Measurements from ENCODE around the gene GAPDHS. TPM values are rescaled to one million over a fixed set of nuclear protein-coding genes. Genes with fewer than 3 reads are reported as not detected.
A peak's percentile ranks its signal among the peaks of the same experiment; 100 is the strongest.

Gene GAPDHS
- total and polyA plus RNA-seq, 2 of the 13 experiments (the other 11 are each of a cell fraction or from before 2014, with no cell fraction given): not detected

DNA sequence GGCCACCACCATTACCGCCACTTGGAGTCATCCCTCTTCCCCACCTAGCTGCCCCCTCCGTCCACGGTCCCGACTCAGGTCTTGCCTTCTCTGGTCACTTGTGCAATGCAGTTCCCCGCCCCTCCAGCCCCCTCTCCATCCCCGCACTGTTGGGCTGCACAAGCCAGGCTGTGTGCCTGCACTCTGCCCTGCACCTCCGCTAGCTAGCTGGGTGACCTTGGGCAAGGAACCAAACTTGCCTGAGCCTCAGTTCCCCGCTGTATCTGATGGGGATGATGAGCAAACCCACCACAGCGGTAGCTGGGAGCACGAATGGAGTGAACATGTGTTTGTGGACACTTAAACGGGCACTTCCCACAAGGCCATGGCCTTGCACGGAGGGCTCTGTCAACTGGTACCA is 6.6 kb downstream of the GAPDHS start (continued):
- TF ChIP-seq POGK (CRISPR knock-in tag; conservative IDR thresholded peaks at IDR 0.05): no peak
- peak; percentile 60 for TF ChIP-seq ZNF263 (CRISPR knock-in tag; IDR thresholded peaks at IDR 0.05)
- TF ChIP-seq, protein P1, sequence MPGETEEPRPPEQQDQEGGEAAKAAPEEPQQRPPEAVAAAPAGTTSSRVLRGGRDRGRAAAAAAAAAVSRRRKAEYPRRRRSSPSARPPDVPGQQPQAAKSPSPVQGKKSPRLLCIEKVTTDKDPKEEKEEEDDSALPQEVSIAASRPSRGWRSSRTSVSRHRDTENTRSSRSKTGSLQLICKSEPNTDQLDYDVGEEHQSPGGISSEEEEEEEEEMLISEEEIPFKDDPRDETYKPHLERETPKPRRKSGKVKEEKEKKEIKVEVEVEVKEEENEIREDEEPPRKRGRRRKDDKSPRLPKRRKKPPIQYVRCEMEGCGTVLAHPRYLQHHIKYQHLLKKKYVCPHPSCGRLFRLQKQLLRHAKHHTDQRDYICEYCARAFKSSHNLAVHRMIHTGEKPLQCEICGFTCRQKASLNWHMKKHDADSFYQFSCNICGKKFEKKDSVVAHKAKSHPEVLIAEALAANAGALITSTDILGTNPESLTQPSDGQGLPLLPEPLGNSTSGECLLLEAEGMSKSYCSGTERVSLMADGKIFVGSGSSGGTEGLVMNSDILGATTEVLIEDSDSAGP (CRISPR knock-in tag; IDR thresholded peaks at IDR 0.05; ENCODE audit: borderline replicate concordance): peak; percentile 36; the same call in 1 of the 2 replicates
- TF ChIP-seq ZNF687 (CRISPR knock-in tag; IDR thresholded peaks at IDR 0.05): peak; percentile 63
- TF ChIP-seq ZBTB7A (CRISPR knock-in tag; IDR thresholded peaks at IDR 0.05): 0 out of 2 replicates have a peak, but pooled peaks have one; percentile 47
- TF ChIP-seq PLRG1 (conservative IDR thresholded peaks at IDR 0.05): no peak
- TF ChIP-seq IRF2 (CRISPR knock-in tag; IDR thresholded peaks at IDR 0.05): no peak
- no peak for TF ChIP-seq MEIS1 (CRISPR knock-in tag; IDR thresholded peaks at IDR 0.05; ENCODE audit: borderline replicate concordance)
- peak; percentile 67; the same call in 1 of the 2 replicates for TF ChIP-seq ZNF768 (CRISPR knock-in tag; IDR thresholded peaks at IDR 0.05)
- TF ChIP-seq AHR (CRISPR knock-in tag; IDR thresholded peaks at IDR 0.05): no peak
- TF ChIP-seq ZNF496 (CRISPR knock-in tag; IDR thresholded peaks at IDR 0.05; ENCODE audit: insufficient replicate concordance): no peak
